PC-3 (cell line): ENCODE results near the gene MPPED2. TPM values are rescaled to one million over a fixed set of nuclear protein-coding genes. Genes with fewer than 3 reads are reported as not detected.

ENCODE experiments used
- ATAC-seq: fragments of 200-7000 bp; cut with Tn5 transposase; 2 replicates; pipeline ENCODE4 v1.9.1; 2020; ENCODE audit warnings: mild to moderate bottlenecking, moderate library complexity
- BruUV-seq: library from RNA; stranded (reverse); fragments of 400-500 nt; replicated peaks from 2 replicates; lab custom pipeline; 2021; lab: Mats Ljungman, UMichigan
- CTCF ChIA-PET: fragments of 300-600 bp; sonication (Branson Sonifier 250); formaldehyde crosslinking; loops from one replicate; lab custom pipeline; 2022; ENCODE audit warnings: antibody characterized with exemption; lab: Charles Lee
- POLR2A ChIA-PET: fragments of 300-600 bp; sonication (Branson Sonifier 250); formaldehyde crosslinking; loops from one replicate; lab custom pipeline; 2022; ENCODE audit warnings: antibody characterized with exemption; ENCODE audit not compliant: unreplicated experiment; lab: Charles Lee
- DNase-seq: peaks from one replicate; pipeline ENCODE4 v3.0.0-alpha.2; 2015
- H2AFZ ChIP-seq: fragments of 300-600 bp; sonication (generic); 2 replicates; pipeline ENCODE4 v1.6.0; 2016; ENCODE audit warnings: antibody characterized with exemption, low read length
- H3F3A ChIP-seq: fragments of 300-600 bp; sonication (generic); one replicate; pipeline ENCODE4 v1.6.0; 2017; ENCODE audit warnings: antibody characterized with exemption, low read length, control low read depth, mild to moderate bottlenecking; ENCODE audit not compliant: unreplicated experiment
- H3K27ac ChIP-seq: fragments of 300-600 bp; sonication (generic); 2 replicates; pipeline ENCODE4 v1.5.1; 2016; ENCODE audit warnings: mild to moderate bottlenecking, low read length
- H3K27me3 ChIP-seq: fragments of 300-600 bp; sonication (generic); 2 replicates; pipeline ENCODE4 v1.6.1; 2016; ENCODE audit warnings: low read length, mixed read lengths
- H3K36me3 ChIP-seq: fragments of 300-600 bp; sonication (generic); 2 replicates; pipeline ENCODE4 v1.6.1; 2016; ENCODE audit warnings: low read depth, mixed run types, low read length, mixed read lengths
- H3K4me1 ChIP-seq: fragments of 300-600 bp; sonication (generic); 2 replicates; pipeline ENCODE4 v1.5.1; 2016; ENCODE audit warnings: low read length; ENCODE audit not compliant: insufficient read depth
- H3K4me2 ChIP-seq: fragments of 300-600 bp; sonication (generic); 2 replicates; pipeline ENCODE4 v1.6.0; 2016; ENCODE audit warnings: low read length
- H3K4me3 ChIP-seq: fragments of 300-600 bp; sonication (generic); 2 replicates; pipeline ENCODE4 v1.5.1; 2016; ENCODE audit warnings: mild to moderate bottlenecking, low read length, mixed read lengths
- H3K79me2 ChIP-seq: fragments of 300-600 bp; sonication (generic); 2 replicates; pipeline ENCODE4 v1.6.1; 2017; ENCODE audit warnings: low read length, mixed read lengths
- H3K9ac ChIP-seq: fragments of 300-600 bp; sonication (generic); 2 replicates; pipeline ENCODE4 v1.6.0; 2016; ENCODE audit warnings: mild to moderate bottlenecking, low read length
- H3K9me2 ChIP-seq: fragments of 300-600 bp; sonication (generic); replicated peaks from 2 replicates; pipeline ENCODE4 v1.6.1; 2016; ENCODE audit warnings: mixed run types, low read length, mixed read lengths
- H3K9me3 ChIP-seq: fragments of 300-600 bp; sonication (generic); 2 replicates; pipeline ENCODE4 v1.6.1; 2016; ENCODE audit warnings: low read length, mixed read lengths
- H4K20me1 ChIP-seq: fragments of 300-600 bp; sonication (generic); 2 replicates; pipeline ENCODE4 v1.6.1; 2016; ENCODE audit warnings: low read length, mixed read lengths
- EZH2 ChIP-seq: fragments of 300-600 bp; sonication (generic); IDR thresholded peaks from one replicate; pipeline ENCODE4 v1.6.1; 2017; ENCODE audit warnings: antibody characterized with exemption, mild to moderate bottlenecking, low read length; ENCODE audit not compliant: unreplicated experiment
- EZH2phosphoT487 ChIP-seq: fragments of 300-600 bp; sonication (generic); IDR thresholded peaks from 2 replicates; pipeline ENCODE4 v1.6.1; 2018; ENCODE audit warnings: mild to moderate bottlenecking, antibody characterized with exemption, low read length, borderline replicate concordance
- intact Hi-C: fragments of 100-400 bp; cut with micrococcal nuclease; formaldehyde crosslinking; loops from 2 replicates; pipeline ENCODE4 v1.9.0; 2023
- total RNA-seq: library from RNA; depleted of rRNA; stranded (reverse); fragments of >200 nt; gene quantifications from 2 replicates; pipeline ENCODE4 v1.2.3, GENCODE V29; 2014
- TF ChIP-seq, protein P1 (sequence below): fragments of 300-600 bp; sonication (generic); conservative IDR thresholded peaks from 2 replicates; pipeline ENCODE4 v1.5.1; 2017; ENCODE audit warnings: antibody characterized with exemption, low read depth, mild to moderate bottlenecking, low read length

Gene MPPED2
- total RNA-seq, 1 experiment from 2014 or later, result not detected

DNA sequence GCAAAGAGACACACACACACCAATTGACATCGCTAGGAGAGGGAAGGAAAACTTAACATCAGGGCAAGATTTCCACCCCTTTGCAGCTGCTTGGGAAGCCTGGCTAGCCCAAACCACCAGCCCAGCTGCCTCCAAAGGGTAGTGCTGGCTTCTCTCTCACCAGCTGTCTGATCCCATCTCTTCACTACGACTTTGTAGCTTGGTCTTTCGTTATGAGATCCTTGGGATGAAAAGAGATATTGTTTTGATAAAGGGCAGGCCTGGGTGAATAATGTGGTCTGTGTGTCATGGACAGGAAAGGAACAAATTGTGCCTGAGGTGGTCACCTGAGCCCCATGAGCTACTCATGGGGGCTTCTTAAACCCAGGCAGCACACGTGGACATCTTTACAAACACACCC lies 161.3 kb downstream of the MPPED2 start:
- Histone ChIP-seq H3K9ac (no peak overlapping the region), H3K4me2 (no peak overlapping the region), H3F3A (no peaks in the 10 kb centered on the region), H3K36me3 (no peaks in the 10 kb centered on the region), H3K27me3 (peaks cover 25% of the 10 kb centered on the region), H2AFZ (no peak overlapping the region), H4K20me1 (no peaks in the 10 kb centered on the region), H3K4me1 (no peaks in the 10 kb centered on the region), H3K27ac (no peak overlapping the region), H3K79me2 (no peaks in the 10 kb centered on the region), H3K4me3 (no peak overlapping the region), H3K9me2 (no peaks in the 10 kb centered on the region), H3K9me3 (no peaks in the 10 kb centered on the region)
- ATAC-seq (no peak), DNase-seq (no peak)
- ChIA-PET CTCF (no interaction called here), POLR2A (no interaction called here)
- intact Hi-C loops, result no loop called here
- no peak for TF ChIP-seq EZH2phosphoT487
- TF ChIP-seq, protein P1, sequence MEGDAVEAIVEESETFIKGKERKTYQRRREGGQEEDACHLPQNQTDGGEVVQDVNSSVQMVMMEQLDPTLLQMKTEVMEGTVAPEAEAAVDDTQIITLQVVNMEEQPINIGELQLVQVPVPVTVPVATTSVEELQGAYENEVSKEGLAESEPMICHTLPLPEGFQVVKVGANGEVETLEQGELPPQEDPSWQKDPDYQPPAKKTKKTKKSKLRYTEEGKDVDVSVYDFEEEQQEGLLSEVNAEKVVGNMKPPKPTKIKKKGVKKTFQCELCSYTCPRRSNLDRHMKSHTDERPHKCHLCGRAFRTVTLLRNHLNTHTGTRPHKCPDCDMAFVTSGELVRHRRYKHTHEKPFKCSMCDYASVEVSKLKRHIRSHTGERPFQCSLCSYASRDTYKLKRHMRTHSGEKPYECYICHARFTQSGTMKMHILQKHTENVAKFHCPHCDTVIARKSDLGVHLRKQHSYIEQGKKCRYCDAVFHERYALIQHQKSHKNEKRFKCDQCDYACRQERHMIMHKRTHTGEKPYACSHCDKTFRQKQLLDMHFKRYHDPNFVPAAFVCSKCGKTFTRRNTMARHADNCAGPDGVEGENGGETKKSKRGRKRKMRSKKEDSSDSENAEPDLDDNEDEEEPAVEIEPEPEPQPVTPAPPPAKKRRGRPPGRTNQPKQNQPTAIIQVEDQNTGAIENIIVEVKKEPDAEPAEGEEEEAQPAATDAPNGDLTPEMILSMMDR, result no peak
- no peak for TF ChIP-seq EZH2
- no TSS peak for BruUV-seq

DNA sequence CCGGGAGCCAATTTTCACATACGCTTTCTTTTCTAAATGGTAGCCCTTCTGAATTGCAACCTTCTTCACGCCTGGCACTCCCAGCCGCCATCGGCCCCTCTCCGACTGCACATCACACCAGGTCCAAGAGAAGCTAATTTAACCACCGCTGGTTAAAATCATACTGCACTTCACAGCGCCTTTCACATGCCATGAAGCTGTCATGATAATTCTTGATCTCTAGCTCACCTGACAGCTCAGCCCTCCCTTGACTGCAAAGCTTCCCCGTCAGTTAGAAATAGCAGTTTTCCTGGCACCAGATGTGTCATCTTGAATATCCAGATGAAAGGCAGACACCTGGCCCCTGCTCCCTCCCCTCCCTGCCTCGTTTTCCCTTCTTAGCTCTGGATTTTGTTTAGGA lies 161.8 kb downstream of the MPPED2 start:
- Histone ChIP-seq H3F3A (no peaks in the 10 kb centered on the region), H3K27me3 (peaks cover 25% of the 10 kb centered on the region), H4K20me1 (no peaks in the 10 kb centered on the region), H3K36me3 (no peaks in the 10 kb centered on the region), H3K9me2 (no peaks in the 10 kb centered on the region), H3K9ac (no peak overlapping the region), H3K4me2 (no peak overlapping the region), H3K4me1 (no peaks in the 10 kb centered on the region), H3K4me3 (no peak overlapping the region), H3K9me3 (no peaks in the 10 kb centered on the region), H2AFZ (no peak overlapping the region), H3K27ac (no peak overlapping the region), H3K79me2 (no peaks in the 10 kb centered on the region)
- intact Hi-C loops, result no loop called here
- POLR2A ChIA-PET, result no interaction called here
- no TSS peak for BruUV-seq
- ATAC-seq (no peak), DNase-seq (no peak)
- CTCF ChIA-PET, result no interaction called here
- no peak for TF ChIP-seq EZH2phosphoT487

DNA sequence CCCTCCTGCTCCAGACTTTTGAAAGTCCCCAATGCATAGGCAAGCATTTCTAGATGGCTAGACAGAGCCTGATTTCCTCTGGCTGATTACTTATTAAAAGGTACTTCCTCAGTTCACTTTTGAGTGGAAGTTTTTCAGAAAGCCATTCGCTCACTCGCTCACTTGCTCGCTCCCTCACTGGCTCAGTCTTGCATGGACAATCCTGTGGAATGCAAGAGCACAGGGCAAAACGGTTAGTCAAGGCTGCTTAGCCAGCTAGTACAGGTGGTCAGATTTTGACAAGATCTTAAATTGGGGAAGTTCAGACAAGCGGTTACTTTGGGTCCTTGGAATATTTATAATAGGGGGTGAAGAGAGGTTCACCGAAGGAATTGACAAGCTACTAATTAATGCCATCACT lies 162.3 kb downstream of the MPPED2 start:
- no peak overlapping the region for H3K27ac ChIP-seq
- H3F3A ChIP-seq, result no peaks in the 10 kb centered on the region
- no peak overlapping the region for H2AFZ ChIP-seq
- H4K20me1 ChIP-seq, result no peaks in the 10 kb centered on the region
- no TSS peak for BruUV-seq
- H3K9me2 ChIP-seq, result no peaks in the 10 kb centered on the region
- no peak overlapping the region for H3K4me3 ChIP-seq
- H3K4me1 ChIP-seq, result no peaks in the 10 kb centered on the region
- no peaks in the 10 kb centered on the region for H3K79me2 ChIP-seq
- H3K27me3 ChIP-seq, result peaks cover 25% of the 10 kb centered on the region
- no peak overlapping the region for H3K9ac ChIP-seq
- TF ChIP-seq, protein P1, result no peak
- no peak for TF ChIP-seq EZH2
- TF ChIP-seq EZH2phosphoT487, result no peak
- no peaks in the 10 kb centered on the region for H3K36me3 ChIP-seq
- intact Hi-C loops, result no loop called here
- no peak for ATAC-seq
- ChIA-PET CTCF (no interaction called here), POLR2A (no interaction called here)
- DNase-seq, result no peak
- no peaks in the 10 kb centered on the region for H3K9me3 ChIP-seq
- no peak overlapping the region for H3K4me2 ChIP-seq
